GM12878 (cell line): ENCODE data around the gene ZBED4. TPM values are rescaled to one million over a fixed set of nuclear protein-coding genes. Genes with fewer than 3 reads are reported as not detected.

ENCODE experiments used
- ATAC-seq: fragments of 200-7000 bp; cut with Tn5 transposase; 3 replicates; pipeline ENCODE4 v1.9.1; 2020; ENCODE audit warnings: mild to moderate bottlenecking, moderate library complexity
- BruUV-seq: library from RNA; stranded (reverse); fragments of 400-500 nt; replicated peaks from 2 replicates; lab custom pipeline; 2021; lab: Mats Ljungman, UMichigan
- CTCF ChIA-PET: fragments of 300-600 bp; sonication (Branson Sonifier 250); formaldehyde crosslinking; extraction: SDS; loops from one replicate; lab custom pipeline; 2021; ENCODE audit warnings: inconsistent platforms; lab: Yijun Ruan, JAX
- POLR2A ChIA-PET: fragments of 350-600 bp; formaldehyde crosslinking; extraction: SDS; loops from one replicate; lab custom pipeline; 2021; ENCODE audit warnings: inconsistent platforms; lab: Charles Lee
- RAD21 ChIA-PET: fragments of 300-600 bp; sonication (Branson Sonifier 250); formaldehyde crosslinking; loops from one replicate; lab custom pipeline; 2023; ENCODE audit warnings: antibody characterized with exemption; ENCODE audit not compliant: unreplicated experiment; lab: Charles Lee
- SMC1A ChIA-PET: fragments of 300-600 bp; sonication (Branson Sonifier 250); formaldehyde crosslinking; loops from one replicate; lab custom pipeline; 2023; ENCODE audit not compliant: unreplicated experiment, uncharacterized antibody; lab: Charles Lee
- DNase-seq: peaks from one replicate; pipeline ENCODE4 v3.0.0-alpha.2; 2011; ENCODE audit warnings: low read depth, low spot score
- FAIRE-seq: peaks from 3 replicates; lab custom pipeline; 2011; peaks lifted over from hg19 to GRCh38; lab: Jason Lieb, UNC
- H2AFZ ChIP-seq: 2 replicates; pipeline ENCODE4 v1.6.0; 2011; ENCODE audit warnings: low read depth, low read length, control low read depth; ENCODE audit not compliant: control insufficient read depth
- H3K27ac ChIP-seq: 2 replicates; pipeline ENCODE4 v1.5.1; 2011; ENCODE audit warnings: control low read depth; ENCODE audit not compliant: control insufficient read depth, insufficient read depth
- H3K27me3 ChIP-seq, 2 experiments: replicated peaks in 1 of 2; 2 replicates each; pipeline versions ENCODE4 v1.6.0 to v1.6.1; 2011; ENCODE audit warnings: low read length in 1 of 2; ENCODE audit not compliant: control insufficient read depth in 2 of 2, insufficient read depth in 2 of 2
- H3K36me3 ChIP-seq, 2 experiments: 2 replicates each; pipeline ENCODE4 v1.5.1; 2011; ENCODE audit warnings: low read length in 1 of 2; ENCODE audit not compliant: control insufficient read depth in 2 of 2, insufficient read depth in 2 of 2
- H3K4me1 ChIP-seq: 2 replicates; pipeline ENCODE4 v1.6.1; 2011; ENCODE audit warnings: mild to moderate bottlenecking, low read length, moderate library complexity, mixed read lengths; ENCODE audit not compliant: control insufficient read depth, insufficient read depth
- H3K4me2 ChIP-seq: 2 replicates; pipeline ENCODE4 v1.6.0; 2011; ENCODE audit warnings: control low read depth; ENCODE audit not compliant: control insufficient read depth, insufficient read depth
- H3K4me3 ChIP-seq: fragments of 200-600 bp; sonication (generic); 2 replicates; pipeline ENCODE4 v1.5.1; 2016
- H3K79me2 ChIP-seq: 2 replicates; pipeline ENCODE4 v1.6.0; 2011; ENCODE audit warnings: low read length; ENCODE audit not compliant: control insufficient read depth, insufficient read depth
- H3K9ac ChIP-seq: 2 replicates; pipeline ENCODE4 v1.8.0; 2011; ENCODE audit warnings: low read length, control low read depth, mixed read lengths; ENCODE audit not compliant: control insufficient read depth, insufficient read depth
- H3K9me3 ChIP-seq: replicated peaks from 3 replicates; pipeline ENCODE4 v1.5.1; 2011; ENCODE audit warnings: mild to moderate bottlenecking, low read length; ENCODE audit not compliant: control insufficient read depth, insufficient read depth
- H4K20me1 ChIP-seq: 2 replicates; pipeline ENCODE4 v1.6.0; 2011; ENCODE audit not compliant: control insufficient read depth, insufficient read depth
- CREB1 ChIP-seq: IDR thresholded peaks from 2 replicates; pipeline ENCODE4 v1.6.1; 2012; ENCODE audit warnings: low read depth, mild to moderate bottlenecking, inconsistent platforms
- HDAC2 ChIP-seq: fragments of 200-600 bp; sonication (generic); IDR thresholded peaks from 2 replicates; pipeline ENCODE4 v1.6.1; 2017
- IKZF1 ChIP-seq: fragments of 450-650 bp; conservative IDR thresholded peaks from 2 replicates; pipeline ENCODE4 v1.6.1; 2017; ENCODE audit warnings: antibody characterized with exemption, mild to moderate bottlenecking
- KAT2A ChIP-seq: conservative IDR thresholded peaks from 2 replicates; pipeline ENCODE4 v1.6.1; 2011; ENCODE audit warnings: low read depth, low read length; ENCODE audit not compliant: control insufficient read depth
- POLR2A ChIP-seq: IDR thresholded peaks from 2 replicates; pipeline ENCODE4 v1.6.1; 2011; ENCODE audit warnings: low read depth, mild to moderate bottlenecking, low read length
- POU2F2 ChIP-seq: IDR thresholded peaks from 3 replicates; pipeline ENCODE4 v1.6.1; 2011; ENCODE audit warnings: low read depth, mild to moderate bottlenecking, low read length, borderline replicate concordance
- RUNX3 ChIP-seq: IDR thresholded peaks from 2 replicates; pipeline ENCODE4 v1.6.1; 2012; ENCODE audit warnings: low read length, inconsistent platforms
- SIN3A ChIP-seq: IDR thresholded peaks from 2 replicates; pipeline ENCODE4 v1.6.1; 2012; ENCODE audit warnings: low read depth, low read length, improper control_type of control experiment
- ZNF207 ChIP-seq: fragments of 450-650 bp; IDR thresholded peaks from 2 replicates; pipeline ENCODE4 v1.6.1; 2014; ENCODE audit warnings: antibody characterized with exemption, mild to moderate bottlenecking, borderline replicate concordance
- ZNF384 ChIP-seq: IDR thresholded peaks from 2 replicates; pipeline ENCODE4 v1.6.1; 2012; ENCODE audit warnings: low read depth, mild to moderate bottlenecking, low read length, improper control_type of control experiment, borderline replicate concordance
- WGBS: methylation state at CpG from one replicate; pipeline ENCODE4 v1.1.6; 2016; ENCODE audit warnings: low lambda C conversion rate; ENCODE audit not compliant: insufficient replicate concordance, insufficient coverage; ENCODE audit errors: missing lambda C conversion rate; 5-methylcytosine and 5-hydroxymethylcytosine counted together
- in situ Hi-C: fragments of 300-500 bp; cut with MboI; formaldehyde crosslinking; loops from 9 replicates; pipeline ENCODE4 v1.14.3; 2018; ENCODE audit warnings: mixed read lengths
- intact Hi-C: fragments of 100-400 bp; cut with micrococcal nuclease; formaldehyde crosslinking; loops from one replicate; pipeline ENCODE4 v1.14.2; 2022; ENCODE audit not compliant: unreplicated experiment
- polyA plus RNA-seq, 11 experiments: library from polyadenylated mRNA; depleted of rRNA in 4 of 11; unstranded in 6 of 11; stranded (reverse) in 5 of 11; fragments of >200 nt; fragmentation: Nextera tagmentation in 4 of 11; fragmentation: Illumina TruSeq in 1 of 11; extraction: Ambion mirVana in 4 of 11; extraction: Trizol in 1 of 11; gene quantifications; 1 replicate in 1 of 11; 2 replicates in 10 of 11; pipeline versions ENCODE4 v1.2.1 to v1.2.3, GENCODE V29; 2011 to 2016; ENCODE audit warnings: inconsistent platforms in 2 of 11, missing spikeins in 2 of 11, low read depth in 1 of 11
- total RNA-seq, 4 experiments: library from RNA; depleted of rRNA in 3 of 4; stranded (reverse); fragments of >200 nt in 3 of 4; fragmentation: Illumina TruSeq in 1 of 4; extraction: Trizol in 1 of 4; gene quantifications; 2 replicates each; pipeline versions ENCODE4 v1.2.1 to v1.2.3, GENCODE V29; 2013 to 2021
- TF ChIP-seq, protein P1 (sequence below): fragments of 450-650 bp; formaldehyde crosslinking; IDR thresholded peaks from 2 replicates; pipeline ENCODE4 v1.5.0; 2022; ENCODE audit warnings: mild to moderate bottlenecking, missing genetic modification characterization

ZBED4 gene
- total and polyA plus RNA-seq, 10 of the 15 experiments (the other 5 are each of a cell fraction or from before 2014, with no cell fraction given): 2.3 to 21.6 (median 12.8) TPM

DNA sequence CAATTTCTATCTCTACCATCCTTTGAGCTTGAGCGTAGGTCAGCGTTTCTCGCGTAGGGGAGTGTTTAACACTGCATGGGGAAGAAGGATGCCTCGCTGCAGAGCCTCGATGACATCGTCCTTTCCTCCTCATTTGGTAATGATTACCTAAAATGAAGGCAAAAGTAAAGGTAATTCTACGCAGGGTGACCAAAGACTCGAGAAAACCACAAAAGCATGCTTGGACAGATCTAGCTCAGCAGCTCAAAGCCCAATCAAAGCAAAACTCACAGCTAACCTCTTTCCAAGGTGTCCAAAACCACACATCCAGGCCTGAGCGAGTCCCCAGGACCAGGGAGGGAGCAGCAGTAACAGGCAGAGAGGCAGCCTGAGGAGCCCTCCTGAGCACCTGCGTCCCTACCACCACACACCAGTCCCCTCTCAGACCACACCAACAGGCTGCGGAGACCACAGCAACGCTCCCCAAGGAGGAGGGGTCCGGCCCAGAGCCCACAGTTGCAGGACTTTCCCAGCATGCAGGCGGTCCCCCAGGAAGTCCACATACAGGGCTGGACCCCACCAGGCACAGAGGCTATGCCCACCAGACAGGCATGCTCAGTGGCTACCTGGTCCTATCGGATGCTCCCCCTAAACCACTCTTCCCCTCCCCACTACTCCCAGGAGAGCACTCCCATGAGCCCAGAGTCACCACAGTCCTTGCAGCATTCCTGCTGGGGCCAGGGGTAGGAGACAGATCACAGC, 29.3 kb upstream of the ZBED4 start:
- 80% methylated on average over 16 of the region's 16 CpGs for WGBS
- POLR2A ChIA-PET: no interaction called here

DNA sequence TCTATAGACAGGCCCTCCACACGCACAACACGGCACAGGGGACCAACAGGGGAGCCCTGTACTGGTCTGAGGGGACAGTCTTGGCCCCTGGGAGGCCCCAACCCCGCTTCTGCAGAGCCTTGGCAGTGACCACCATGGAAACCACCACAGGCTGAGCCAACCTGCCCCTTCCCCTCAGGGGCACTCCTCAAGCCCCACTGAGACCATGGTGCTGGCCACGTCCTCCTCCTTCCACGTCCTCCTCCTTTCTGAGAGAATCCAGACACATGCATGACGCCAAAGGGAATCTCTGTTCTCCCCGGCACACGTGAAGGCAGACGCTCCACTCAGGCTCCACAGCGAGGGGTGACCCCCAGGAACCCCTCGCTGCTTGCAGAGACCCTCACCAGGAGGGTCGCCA, 28.7 kb upstream of the ZBED4 start:
- Histone ChIP-seq H3K9me3 (no peaks in the 10 kb centered on the region; the same call in 2 of the 3 replicates), H3K9ac (peak overlapping the region; percentile 43; the same call in 1 of the 2 replicates), H3K4me2 (peak overlapping the region; percentile 80), H3K27me3 (no peaks in the 10 kb centered on the region), H3K4me1 (peaks cover 32% of the 10 kb centered on the region), H3K79me2 (peaks cover 69% of the 10 kb centered on the region), H2AFZ (no peak overlapping the region), H3K4me3 (peak overlapping the region; percentile 89), H4K20me1 (peaks cover 16% of the 10 kb centered on the region), H3K27ac (no peak overlapping the region), H3K36me3 (peaks cover 22 to 27% of the 10 kb centered on the region in 2 experiments)
- RAD21 ChIA-PET: interaction anchor here (1.0 kb wide), 1 partner anchor 57 kb away, joined by 3 read pairs; no protein-coding TSS in a partner anchor
- WGBS: 94% methylated on average over 12 of the region's 12 CpGs
- ATAC-seq: no peak
- no peak for FAIRE-seq
- intact Hi-C loops (no loop called here), in situ Hi-C loops (no loop called here)
- DNase-seq: no peak
- TF ChIP-seq POLR2A: peak; percentile 1; the same call in 1 of the 2 replicates
- TF ChIP-seq, protein P1, sequence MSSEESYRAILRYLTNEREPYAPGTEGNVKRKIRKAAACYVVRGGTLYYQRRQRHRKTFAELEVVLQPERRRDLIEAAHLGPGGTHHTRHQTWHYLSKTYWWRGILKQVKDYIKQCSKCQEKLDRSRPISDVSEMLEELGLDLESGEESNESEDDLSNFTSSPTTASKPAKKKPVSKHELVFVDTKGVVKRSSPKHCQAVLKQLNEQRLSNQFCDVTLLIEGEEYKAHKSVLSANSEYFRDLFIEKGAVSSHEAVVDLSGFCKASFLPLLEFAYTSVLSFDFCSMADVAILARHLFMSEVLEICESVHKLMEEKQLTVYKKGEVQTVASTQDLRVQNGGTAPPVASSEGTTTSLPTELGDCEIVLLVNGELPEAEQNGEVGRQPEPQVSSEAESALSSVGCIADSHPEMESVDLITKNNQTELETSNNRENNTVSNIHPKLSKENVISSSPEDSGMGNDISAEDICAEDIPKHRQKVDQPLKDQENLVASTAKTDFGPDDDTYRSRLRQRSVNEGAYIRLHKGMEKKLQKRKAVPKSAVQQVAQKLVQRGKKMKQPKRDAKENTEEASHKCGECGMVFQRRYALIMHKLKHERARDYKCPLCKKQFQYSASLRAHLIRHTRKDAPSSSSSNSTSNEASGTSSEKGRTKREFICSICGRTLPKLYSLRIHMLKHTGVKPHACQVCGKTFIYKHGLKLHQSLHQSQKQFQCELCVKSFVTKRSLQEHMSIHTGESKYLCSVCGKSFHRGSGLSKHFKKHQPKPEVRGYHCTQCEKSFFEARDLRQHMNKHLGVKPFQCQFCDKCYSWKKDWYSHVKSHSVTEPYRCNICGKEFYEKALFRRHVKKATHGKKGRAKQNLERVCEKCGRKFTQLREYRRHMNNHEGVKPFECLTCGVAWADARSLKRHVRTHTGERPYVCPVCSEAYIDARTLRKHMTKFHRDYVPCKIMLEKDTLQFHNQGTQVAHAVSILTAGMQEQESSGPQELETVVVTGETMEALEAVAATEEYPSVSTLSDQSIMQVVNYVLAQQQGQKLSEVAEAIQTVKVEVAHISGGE (CRISPR knock-in tag): no peak
- BruUV-seq: no TSS peak
- POLR2A ChIA-PET: no interaction called here
- CTCF ChIA-PET: interaction anchor here (1.4 kb wide), 1 partner anchor 31 kb away, joined by 4 read pairs; no protein-coding TSS in a partner anchor
- SMC1A ChIA-PET: interaction anchor here (1.0 kb wide), 1 partner anchor 30 kb away, joined by 4 read pairs; no protein-coding TSS in a partner anchor

More for the DNA sequence above, 29.3 kb upstream of the ZBED4 start:
- H3K9ac ChIP-seq: no peak overlapping the region; the same call in 1 of the 2 replicates
- TF ChIP-seq POU2F2 (no peak), RUNX3 (peak; percentile 52), ZNF384 (no peak), ZNF207 (no peak), IKZF1 (peak; percentile 46), KAT2A (no peak), HDAC2 (no peak), CREB1 (peak; percentile 54; the same call in 1 of the 2 replicates), SIN3A (no peak)
- peaks cover 28% of the 10 kb centered on the region for H3K4me1 ChIP-seq
- H3K79me2 ChIP-seq: peaks cover 72% of the 10 kb centered on the region
- H2AFZ ChIP-seq: no peak overlapping the region
- peak; percentile 5; the same call in 2 of the 3 replicates for ATAC-seq
- no peaks in the 10 kb centered on the region; the same call in 2 of the 3 replicates for H3K9me3 ChIP-seq
- no peak overlapping the region for H3K27ac ChIP-seq
- no TSS peak for BruUV-seq
- ChIA-PET SMC1A (interaction anchor here (1.0 kb wide), 1 partner anchor 58 kb away, joined by 4 read pairs; no protein-coding TSS in a partner anchor), RAD21 (interaction anchor here (1.0 kb wide), 1 partner anchor 58 kb away, joined by 3 read pairs; no protein-coding TSS in a partner anchor), CTCF (no interaction called here)
- peaks cover 16% of the 10 kb centered on the region for H4K20me1 ChIP-seq
- H3K36me3 ChIP-seq: peaks cover 22 to 32% of the 10 kb centered on the region in 2 experiments
- H3K4me3 ChIP-seq: no peak overlapping the region; the same call in none of the 2 replicates
- no peaks in the 10 kb centered on the region for H3K27me3 ChIP-seq
- in situ Hi-C loops (no loop called here), intact Hi-C loops (no loop called here)
- H3K4me2 ChIP-seq: peak overlapping the region; percentile 80
- no peak for FAIRE-seq
- DNase-seq: no peak
